H1 (cell line): ENCODE results near the gene SCP2. TPM values are rescaled to one million over a fixed set of nuclear protein-coding genes. Genes with fewer than 3 reads are reported as not detected.

ENCODE experiments used
- CTCF ChIA-PET: fragments of 300-600 bp; sonication (Branson Sonifier 250); formaldehyde crosslinking; loops from one replicate; lab custom pipeline; 2021; ENCODE audit not compliant: partially characterized antibody; lab: Charles Lee
- POLR2A ChIA-PET: fragments of 300-600 bp; sonication (Branson Sonifier 250); formaldehyde crosslinking; loops from one replicate; lab custom pipeline; 2021; ENCODE audit warnings: inconsistent platforms; ENCODE audit not compliant: partially characterized antibody; lab: Charles Lee
- DNase-seq, 2 experiments: peaks; one replicate each; pipeline versions ENCODE4 v3.0.0 to v3.0.0-alpha.2; 2010 to 2022; ENCODE audit warnings: low spot score in 2 of 2, low read depth in 1 of 2, mixed read lengths in 1 of 2
- FAIRE-seq: peaks from 2 replicates; lab custom pipeline; 2011; peaks lifted over from hg19 to GRCh38; lab: Jason Lieb, UNC
- H2AFZ ChIP-seq: 2 replicates; pipeline ENCODE4 v1.8.1; 2012; ENCODE audit warnings: low read length, inconsistent platforms
- H2AK5ac ChIP-seq: 2 replicates; pipeline ENCODE4 v1.6.1; 2013; ENCODE audit warnings: low read depth, low read length
- H2BK120ac ChIP-seq: replicated peaks from 2 replicates; pipeline ENCODE3; 2013; ENCODE audit warnings: low read depth, low read length, inconsistent platforms
- H2BK12ac ChIP-seq: 2 replicates; pipeline ENCODE4 v1.6.1; 2013; ENCODE audit warnings: low read depth, low read length
- H2BK15ac ChIP-seq: 2 replicates; pipeline ENCODE4 v1.6.1; 2013; ENCODE audit warnings: low read length
- H2BK20ac ChIP-seq: 2 replicates; pipeline ENCODE4 v1.6.1; 2013; ENCODE audit warnings: low read length
- H2BK5ac ChIP-seq: 2 replicates; pipeline ENCODE4 v1.6.1; 2013; ENCODE audit warnings: low read depth, low read length
- H3K14ac ChIP-seq: 2 replicates; pipeline ENCODE4 v1.6.1; 2013; ENCODE audit warnings: inconsistent platforms; ENCODE audit not compliant: insufficient read length
- H3K18ac ChIP-seq: 2 replicates; pipeline ENCODE4 v1.6.1; 2013; ENCODE audit warnings: low read length; ENCODE audit errors: extremely low read depth
- H3K23ac ChIP-seq: 2 replicates; pipeline ENCODE4 v1.6.1; 2013; ENCODE audit warnings: inconsistent platforms; ENCODE audit not compliant: insufficient read length
- H3K23me2 ChIP-seq: 2 replicates; pipeline ENCODE4 v1.6.1; 2013; ENCODE audit warnings: low read depth, low read length
- H3K27ac ChIP-seq: 2 replicates; pipeline ENCODE4 v1.6.1; 2011; ENCODE audit warnings: low read depth, low read length, inconsistent platforms
- H3K27me3 ChIP-seq, 4 experiments: replicated peaks in 1 of 4; 1 replicate in 1 of 4; 2 replicates in 3 of 4; pipeline versions ENCODE4 v1.6.1 to v1.8.1; 2011 to 2013; ENCODE audit warnings: low read length in 3 of 4, mild to moderate bottlenecking in 3 of 4, inconsistent platforms in 2 of 4, mixed read lengths in 2 of 4, moderate library complexity in 1 of 4; ENCODE audit not compliant: control insufficient read depth in 3 of 4, insufficient read depth in 3 of 4; ENCODE audit errors: extremely low read depth in 1 of 4
- H3K36me3 ChIP-seq, 4 experiments: 2 replicates each; pipeline versions ENCODE4 v1.6.1 to v1.8.1; 2011 to 2013; ENCODE audit warnings: mild to moderate bottlenecking in 4 of 4, low read length in 3 of 4, moderate library complexity in 2 of 4, control low read depth in 1 of 4, inconsistent platforms in 1 of 4; ENCODE audit not compliant: insufficient read depth in 4 of 4, control insufficient read depth in 2 of 4
- H3K4ac ChIP-seq: replicated peaks from 2 replicates; pipeline ENCODE3; 2013; ENCODE audit warnings: low read length, low read depth, mixed read lengths, inconsistent platforms; ENCODE audit not compliant: insufficient read length
- H3K4me1 ChIP-seq, 4 experiments: replicated peaks in 1 of 4; 1 replicate in 1 of 4; 2 replicates in 3 of 4; pipeline versions ENCODE4 v1.6.1 to v1.8.1; 2011 to 2013; ENCODE audit warnings: low read length in 3 of 4, inconsistent platforms in 2 of 4, mixed read lengths in 1 of 4; ENCODE audit not compliant: insufficient read depth in 4 of 4, control insufficient read depth in 3 of 4
- H3K4me2 ChIP-seq, 2 experiments: 2 replicates each; pipeline versions ENCODE4 v1.6.1 to v1.8.1; 2011 to 2013; ENCODE audit warnings: low read depth in 2 of 2, low read length in 2 of 2, control low read depth in 1 of 2, inconsistent platforms in 1 of 2, mild to moderate bottlenecking in 1 of 2; ENCODE audit not compliant: insufficient read depth in 1 of 2
- H3K4me3 ChIP-seq, 4 experiments: fragments of 200-600, 300-600 bp in 1 of 4; sonication (generic), shearing (Covaris generic), sonication (Bioruptor Twin) in 1 of 4; 2 replicates each; pipeline versions ENCODE4 v1.5.1 to v1.8.1; 2011 to 2016; ENCODE audit warnings: low read length in 4 of 4, low read depth in 3 of 4, control low read depth in 2 of 4, inconsistent platforms in 2 of 4, mild to moderate bottlenecking in 2 of 4, mixed read lengths in 1 of 4, moderate library complexity in 1 of 4; ENCODE audit not compliant: insufficient read depth in 2 of 4; ENCODE audit errors: extremely low read depth in 1 of 4
- H3K56ac ChIP-seq: replicated peaks from 2 replicates; pipeline ENCODE3; 2013; ENCODE audit warnings: low read depth, mild to moderate bottlenecking, mixed read lengths, low read length, inconsistent platforms; ENCODE audit not compliant: insufficient read length
- H3K79me1 ChIP-seq: 2 replicates; pipeline ENCODE4 v1.6.1; 2013; ENCODE audit warnings: low read depth, low read length, control low read depth
- H3K79me2 ChIP-seq, 2 experiments: 2 replicates each; pipeline versions ENCODE4 v1.6.1 to v1.8.1; 2012 to 2013; ENCODE audit warnings: low read length in 2 of 2, mild to moderate bottlenecking in 2 of 2, inconsistent platforms in 1 of 2; ENCODE audit not compliant: insufficient read depth in 2 of 2, control insufficient read depth in 1 of 2
- H3K9ac ChIP-seq, 4 experiments: replicated peaks in 1 of 4; 1 replicate in 1 of 4; 2 replicates in 3 of 4; pipeline versions ENCODE4 v1.6.1 to v1.8.1; 2011 to 2013; ENCODE audit warnings: low read depth in 3 of 4, low read length in 3 of 4, control low read depth in 2 of 4, mild to moderate bottlenecking in 2 of 4, moderate library complexity in 2 of 4, inconsistent platforms in 1 of 4; ENCODE audit errors: extremely low read depth in 1 of 4
- H3K9me3 ChIP-seq, 2 experiments: 2 replicates each; pipeline versions ENCODE4 v1.6.1 to v1.8.1; 2012 to 2013; ENCODE audit warnings: mild to moderate bottlenecking in 2 of 2, moderate library complexity in 2 of 2, control low read depth in 1 of 2, inconsistent platforms in 1 of 2, low read depth in 1 of 2, low read length in 1 of 2, mixed read lengths in 1 of 2; ENCODE audit not compliant: insufficient read depth in 2 of 2
- H4K20me1 ChIP-seq, 2 experiments: replicated peaks in 1 of 2; 2 replicates each; pipeline versions ENCODE3 to v1.8.1; 2011 to 2013; ENCODE audit warnings: inconsistent platforms in 2 of 2, low read length in 2 of 2, mild to moderate bottlenecking in 1 of 2; ENCODE audit not compliant: insufficient read depth in 2 of 2, control insufficient read depth in 1 of 2
- H4K5ac ChIP-seq: 2 replicates; pipeline ENCODE4 v1.6.1; 2013; ENCODE audit warnings: low read length, low read depth, mixed read lengths, inconsistent platforms; ENCODE audit not compliant: insufficient read length
- H4K8ac ChIP-seq: 2 replicates; pipeline ENCODE4 v1.8.0; 2013; ENCODE audit warnings: mild to moderate bottlenecking, moderate library complexity, low read length, inconsistent platforms; ENCODE audit not compliant: insufficient read depth; ENCODE audit errors: extremely low read depth
- H4K91ac ChIP-seq: replicated peaks from 2 replicates; pipeline ENCODE3; 2013; ENCODE audit warnings: low read length, mixed read lengths, inconsistent platforms; ENCODE audit not compliant: insufficient read length
- ASH2L ChIP-seq: fragments of 200-600, 300-600 bp; sonication (generic); IDR thresholded peaks from one replicate; pipeline ENCODE4 v1.7.1; 2017; ENCODE audit warnings: low read length
- BRCA1 ChIP-seq: IDR thresholded peaks from 2 replicates; pipeline ENCODE4 v1.6.1; 2012; ENCODE audit warnings: low read depth, low read length, improper control_type of control experiment
- CREB1 ChIP-seq: IDR thresholded peaks from 2 replicates; pipeline ENCODE4 v1.6.1; 2012; ENCODE audit warnings: inconsistent platforms
- KDM4A ChIP-seq: IDR thresholded peaks from one replicate; pipeline ENCODE4 v1.7.1; 2012; ENCODE audit warnings: low read depth, mild to moderate bottlenecking, moderate library complexity, low read length, inconsistent platforms; ENCODE audit not compliant: severe bottlenecking
- RAD21 ChIP-seq, 2 experiments: IDR thresholded peaks in 1 of 2; conservative IDR thresholded peaks in 1 of 2; 2 replicates each; pipeline ENCODE4 v1.6.1; 2011; ENCODE audit warnings: low read depth in 2 of 2, low read length in 2 of 2, improper control_type of control experiment in 1 of 2, inconsistent platforms in 1 of 2, mild to moderate bottlenecking in 1 of 2, moderate library complexity in 1 of 2
- SP1 ChIP-seq: IDR thresholded peaks from 2 replicates; pipeline ENCODE4 v1.6.1; 2011; ENCODE audit warnings: low read depth, low read length
- WGBS, 2 experiments: shearing (Covaris generic) in 1 of 2; methylation state at CpG; one replicate each; pipeline versions ENCODE4 v1.1.6 to v1.1.7; 2013 to 2015; ENCODE audit warnings: low lambda C conversion rate in 2 of 2, mixed read lengths in 2 of 2, inconsistent platforms in 1 of 2, low coverage in 1 of 2, missing lambda C conversion rate in 1 of 2; ENCODE audit not compliant: insufficient replicate concordance in 2 of 2, insufficient coverage in 1 of 2, insufficient read length in 1 of 2; ENCODE audit errors: extremely low coverage in 1 of 2, missing lambda C conversion rate in 1 of 2; 5-methylcytosine and 5-hydroxymethylcytosine counted together
- polyA plus RNA-seq, 7 experiments: library from polyadenylated mRNA; depleted of rRNA in 3 of 7; stranded (reverse) in 5 of 7; unstranded in 2 of 7; fragments of >200 nt in 5 of 7; fragments of 200-250 nt in 2 of 7; gene quantifications; 1 replicate in 5 of 7; 2 replicates in 1 of 7; 4 replicates in 1 of 7; pipeline versions ENCODE4 v1.2.1 to v1.2.3, GENCODE V29; 2011 to 2013; ENCODE audit warnings: missing spikeins in 2 of 7, mixed read lengths in 2 of 7
- total RNA-seq: library from RNA; stranded (reverse); fragmentation: NEBNext Ultra II Directional; extraction: Animal tissue kit (Norgen Biotek cat#: 25700); gene quantifications from 2 replicates; pipeline ENCODE4 v1.2.1, GENCODE V29; 2021
- TF ChIP-seq, protein P1 (sequence below), 3 experiments: IDR thresholded peaks; 1 replicate in 2 of 3; 2 replicates in 1 of 3; pipeline versions ENCODE4 v1.5.1 to v1.6.1; 2011; ENCODE audit warnings: low read length in 3 of 3, mild to moderate bottlenecking in 3 of 3, inconsistent platforms in 2 of 3, low read depth in 1 of 3, moderate library complexity in 1 of 3; ENCODE audit not compliant: insufficient read depth in 1 of 3; ENCODE audit errors: control extremely low read depth in 1 of 3
- TF ChIP-seq, protein P2 (sequence below): IDR thresholded peaks from 2 replicates; pipeline ENCODE4 v1.6.1; 2011; ENCODE audit warnings: low read length, improper control_type of control experiment
- TF ChIP-seq, protein P3 (sequence below): IDR thresholded peaks from 2 replicates; pipeline ENCODE4 v1.6.1; 2012; ENCODE audit warnings: inconsistent platforms

Gene SCP2
- total and polyA plus RNA-seq, 2 of the 8 experiments (the other 6 are each of a cell fraction or from before 2014, with no cell fraction given): 20.9 to 54.3 TPM

DNA sequence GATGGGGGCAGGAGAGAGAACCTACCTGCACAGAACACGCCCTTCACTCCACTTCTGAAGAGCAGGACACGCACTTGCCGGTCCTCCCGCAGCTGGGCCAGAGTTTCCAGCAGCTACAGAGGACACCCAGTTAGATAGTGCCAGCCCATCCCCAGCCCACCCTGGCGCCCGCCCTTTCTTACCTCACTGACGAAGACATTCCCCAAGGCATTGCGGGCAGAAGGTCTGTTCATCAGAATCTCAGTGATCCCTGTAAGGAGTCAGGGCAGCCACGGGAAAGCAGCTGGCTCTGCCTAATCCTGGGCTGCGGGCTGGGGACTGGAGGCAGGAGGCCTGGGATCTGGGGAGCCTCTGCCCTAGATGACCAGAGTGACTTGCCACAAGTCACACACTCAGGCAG, 15.5 kb upstream of the SCP2 start:
- Histone ChIP-seq H4K5ac (no peak overlapping the region), H3K4me3 (no peak overlapping the region), H3K79me2 (no peaks in the 10 kb centered on the region), H2BK20ac (no peak overlapping the region; the same call in 1 of the 2 replicates), H2BK15ac (0 out of 2 replicates have a peak overlapping the region, but pooled peaks have one; percentile 88), H3K79me1 (peaks cover 2% of the 10 kb centered on the region; the same call in 1 of the 2 replicates), H3K18ac (no peak overlapping the region; the same call in 1 of the 2 replicates), H3K4me2 (no peak overlapping the region), H3K9me3 (no peaks in the 10 kb centered on the region), H4K20me1 (peaks cover 0 to 2% of the 10 kb centered on the region in 2 experiments), H2BK12ac (no peak overlapping the region), H2AK5ac (0 out of 2 replicates have a peak overlapping the region, but pooled peaks have one; percentile 53), H3K14ac (no peak overlapping the region), H3K56ac (no peak overlapping the region), H3K23me2 (no peaks in the 10 kb centered on the region), H3K27me3 (no peaks in the 10 kb centered on the region), H4K8ac (no peak overlapping the region), H2BK5ac (no peak overlapping the region), H3K36me3 (no peaks in the 10 kb centered on the region; a peak in 1 of 8 replicates), H3K4me1 (peaks cover 0 to 4% (median 0%) of the 10 kb centered on the region in 4 experiments; a peak in 1 of 7 replicates), H3K23ac (no peak overlapping the region), H3K9ac (no peak overlapping the region; a peak in 1 of 7 replicates), H4K91ac (no peak overlapping the region), H3K27ac (no peak overlapping the region), H2BK120ac (no peak overlapping the region), H3K4ac (no peak overlapping the region), H2AFZ (no peak overlapping the region)
- FAIRE-seq (no peak), DNase-seq (no peak)
- WGBS, 2 experiments: 88% methylated on average over 10 of the region's 10 CpGs; no CpG with 5 or more reads in 1 of the 2 experiments
- CTCF ChIA-PET: interaction anchor here (0.9 to 1.3 kb wide), 3 partner anchors 270 to 366 kb away, joined by 3 to 5 read pairs (median 4); no protein-coding TSS in a partner anchor
- POLR2A ChIA-PET: no interaction called here
- TF ChIP-seq BRCA1 (no peak), KDM4A (no peak), CREB1 (no peak), RAD21 (IDR thresholded peaks at IDR 0.05 in 1 of 2, conservative IDR thresholded peaks at IDR 0.05 in 1 of 2; ENCODE audit: low read depth in 2 of 2, low read length in 2 of 2) (no peak), SP1 (no peak), ASH2L (no peak)
- TF ChIP-seq, protein P1, sequence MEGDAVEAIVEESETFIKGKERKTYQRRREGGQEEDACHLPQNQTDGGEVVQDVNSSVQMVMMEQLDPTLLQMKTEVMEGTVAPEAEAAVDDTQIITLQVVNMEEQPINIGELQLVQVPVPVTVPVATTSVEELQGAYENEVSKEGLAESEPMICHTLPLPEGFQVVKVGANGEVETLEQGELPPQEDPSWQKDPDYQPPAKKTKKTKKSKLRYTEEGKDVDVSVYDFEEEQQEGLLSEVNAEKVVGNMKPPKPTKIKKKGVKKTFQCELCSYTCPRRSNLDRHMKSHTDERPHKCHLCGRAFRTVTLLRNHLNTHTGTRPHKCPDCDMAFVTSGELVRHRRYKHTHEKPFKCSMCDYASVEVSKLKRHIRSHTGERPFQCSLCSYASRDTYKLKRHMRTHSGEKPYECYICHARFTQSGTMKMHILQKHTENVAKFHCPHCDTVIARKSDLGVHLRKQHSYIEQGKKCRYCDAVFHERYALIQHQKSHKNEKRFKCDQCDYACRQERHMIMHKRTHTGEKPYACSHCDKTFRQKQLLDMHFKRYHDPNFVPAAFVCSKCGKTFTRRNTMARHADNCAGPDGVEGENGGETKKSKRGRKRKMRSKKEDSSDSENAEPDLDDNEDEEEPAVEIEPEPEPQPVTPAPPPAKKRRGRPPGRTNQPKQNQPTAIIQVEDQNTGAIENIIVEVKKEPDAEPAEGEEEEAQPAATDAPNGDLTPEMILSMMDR (IDR thresholded peaks at IDR 0.05; ENCODE audit: control extremely low read depth in 1 of 3, insufficient read depth in 1 of 3, low read depth in 1 of 3, low read length in 3 of 3): no peak
- TF ChIP-seq, protein P2, sequence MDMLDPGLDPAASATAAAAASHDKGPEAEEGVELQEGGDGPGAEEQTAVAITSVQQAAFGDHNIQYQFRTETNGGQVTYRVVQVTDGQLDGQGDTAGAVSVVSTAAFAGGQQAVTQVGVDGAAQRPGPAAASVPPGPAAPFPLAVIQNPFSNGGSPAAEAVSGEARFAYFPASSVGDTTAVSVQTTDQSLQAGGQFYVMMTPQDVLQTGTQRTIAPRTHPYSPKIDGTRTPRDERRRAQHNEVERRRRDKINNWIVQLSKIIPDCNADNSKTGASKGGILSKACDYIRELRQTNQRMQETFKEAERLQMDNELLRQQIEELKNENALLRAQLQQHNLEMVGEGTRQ: no peak
- TF ChIP-seq, protein P3, sequence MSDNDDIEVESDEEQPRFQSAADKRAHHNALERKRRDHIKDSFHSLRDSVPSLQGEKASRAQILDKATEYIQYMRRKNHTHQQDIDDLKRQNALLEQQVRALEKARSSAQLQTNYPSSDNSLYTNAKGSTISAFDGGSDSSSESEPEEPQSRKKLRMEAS: no peak
